ENCODE data around the gene SUPT6H. TPM values are rescaled to one million over a fixed set of nuclear protein-coding genes. Genes with fewer than 3 reads are reported as not detected.

SUPT6H gene
- total and polyA plus RNA-seq, 3 donors from 2014 or later: 64.8 to 129 (median 121) TPM

DNA sequence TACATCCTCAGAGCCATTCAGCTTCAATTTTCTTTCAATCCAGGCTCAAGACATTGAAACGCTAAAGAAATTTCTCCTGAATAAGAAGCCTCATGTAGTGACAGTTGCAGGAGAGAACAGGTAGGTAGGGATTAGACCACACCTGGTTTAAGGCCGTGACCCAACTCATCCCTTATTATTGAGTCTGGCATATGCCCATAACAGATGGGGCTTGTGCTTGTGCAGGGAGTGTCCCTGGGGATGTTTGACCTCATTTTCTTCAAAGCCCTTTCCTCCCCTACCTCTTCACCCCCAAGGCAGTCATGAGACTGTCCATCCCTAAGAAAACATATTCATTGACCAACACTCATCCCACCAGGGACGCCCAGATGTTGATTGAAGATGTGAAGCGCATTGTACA, 24.3 kb downstream of the SUPT6H start:
- Histone ChIP-seq H3K36me3 (ENCODE audit: low read depth, missing control alignments) (no peaks in the 10 kb centered on the region), H3K27me3 (no peaks in the 10 kb centered on the region), H3K27ac (no peak overlapping the region), H3K4me3 (no peak overlapping the region), H3K4me1 (no peaks in the 10 kb centered on the region), H3K9me3 (no peaks in the 10 kb centered on the region)
- WGBS, 2 donors: 93 to 94% methylated on average over 4 of the region's 4 CpGs
- no peak for TF ChIP-seq POLR2A (IDR thresholded peaks at IDR 0.05)
- TF ChIP-seq, protein P1, sequence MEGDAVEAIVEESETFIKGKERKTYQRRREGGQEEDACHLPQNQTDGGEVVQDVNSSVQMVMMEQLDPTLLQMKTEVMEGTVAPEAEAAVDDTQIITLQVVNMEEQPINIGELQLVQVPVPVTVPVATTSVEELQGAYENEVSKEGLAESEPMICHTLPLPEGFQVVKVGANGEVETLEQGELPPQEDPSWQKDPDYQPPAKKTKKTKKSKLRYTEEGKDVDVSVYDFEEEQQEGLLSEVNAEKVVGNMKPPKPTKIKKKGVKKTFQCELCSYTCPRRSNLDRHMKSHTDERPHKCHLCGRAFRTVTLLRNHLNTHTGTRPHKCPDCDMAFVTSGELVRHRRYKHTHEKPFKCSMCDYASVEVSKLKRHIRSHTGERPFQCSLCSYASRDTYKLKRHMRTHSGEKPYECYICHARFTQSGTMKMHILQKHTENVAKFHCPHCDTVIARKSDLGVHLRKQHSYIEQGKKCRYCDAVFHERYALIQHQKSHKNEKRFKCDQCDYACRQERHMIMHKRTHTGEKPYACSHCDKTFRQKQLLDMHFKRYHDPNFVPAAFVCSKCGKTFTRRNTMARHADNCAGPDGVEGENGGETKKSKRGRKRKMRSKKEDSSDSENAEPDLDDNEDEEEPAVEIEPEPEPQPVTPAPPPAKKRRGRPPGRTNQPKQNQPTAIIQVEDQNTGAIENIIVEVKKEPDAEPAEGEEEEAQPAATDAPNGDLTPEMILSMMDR (IDR thresholded peaks at IDR 0.05): no peak
- intact Hi-C loops (cut with DNase I; ENCODE audit: low total_unique reads): no loop called here
- DNase-seq: no peak

- TF ChIP-seq POLR2A (IDR thresholded peaks at IDR 0.05): no peak
- TF ChIP-seq, protein P1 (IDR thresholded peaks at IDR 0.05): no peak
- 93 to 95% methylated on average over 4 of the region's 4 CpGs for WGBS, 2 donors
- intact Hi-C loops (cut with DNase I; ENCODE audit: low total_unique reads): no loop called here
- Histone ChIP-seq H3K9me3 (no peaks in the 10 kb centered on the region), H3K4me1 (no peaks in the 10 kb centered on the region), H3K4me3 (no peak overlapping the region), H3K27me3 (no peaks in the 10 kb centered on the region), H3K36me3 (ENCODE audit: low read depth, missing control alignments) (no peaks in the 10 kb centered on the region), H3K27ac (no peak overlapping the region)
- no peak for DNase-seq
These were observed 26.5 kb downstream of the SUPT6H start for GRCh38 chr17:28688481-28688880.

- H3K36me3 ChIP-seq (ENCODE audit: low read depth, missing control alignments): no peaks in the 10 kb centered on the region
- 86 to 96% methylated on average over 3 of the region's 3 CpGs for whole genome bisulfite sequencing, 2 donors
- TF ChIP-seq, protein P1 (IDR thresholded peaks at IDR 0.05): no peak
- TF ChIP-seq POLR2A (IDR thresholded peaks at IDR 0.05): no peak
- DNase-seq: no peak
- H3K4me3 ChIP-seq: no peak overlapping the region
- H3K4me1 ChIP-seq: no peaks in the 10 kb centered on the region
- intact Hi-C loops (cut with DNase I; ENCODE audit: low total_unique reads): no loop called here
- H3K9me3 ChIP-seq: no peaks in the 10 kb centered on the region
- no peak overlapping the region for H3K27ac ChIP-seq
- no peaks in the 10 kb centered on the region for H3K27me3 ChIP-seq
These were observed 27.0 kb downstream of the SUPT6H start for GRCh38 chr17:28689011-28689410.

DNA sequence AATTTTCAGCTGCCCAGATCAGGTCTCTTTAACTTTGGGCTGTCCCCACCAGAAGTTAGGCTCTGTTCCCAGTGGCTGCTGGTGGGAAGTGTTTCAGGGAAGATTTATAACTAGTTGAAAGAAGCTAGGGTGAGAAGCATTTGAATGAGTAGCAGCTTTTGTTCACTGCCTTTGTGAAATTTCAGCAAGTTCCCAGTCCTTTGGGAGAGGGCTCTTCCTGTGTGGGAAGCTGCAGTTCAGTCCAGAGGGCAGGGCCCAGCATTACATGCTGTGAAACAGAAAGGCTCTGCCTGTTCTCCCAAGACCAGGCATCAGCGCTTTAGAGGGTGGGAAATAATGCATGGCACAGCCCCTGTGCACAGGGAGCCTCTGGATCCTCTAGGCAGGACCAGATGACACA, 31.9 kb downstream of the SUPT6H start:
- intact Hi-C loops (cut with DNase I; ENCODE audit: low total_unique reads): no loop called here
- H3K36me3 ChIP-seq (ENCODE audit: low read depth, missing control alignments): no peaks in the 10 kb centered on the region

More for the DNA sequence above, 31.9 kb downstream of the SUPT6H start:
- WGBS, 2 donors: 90% methylated on average over 1 of the region's 1 CpG; no CpG with 5 or more reads in 1 of the 2 donors
- Histone ChIP-seq H3K27ac (no peak overlapping the region), H3K9me3 (no peaks in the 10 kb centered on the region), H3K4me1 (no peaks in the 10 kb centered on the region), H3K4me3 (no peak overlapping the region), H3K27me3 (no peaks in the 10 kb centered on the region)
- DNase-seq: no peak
- TF ChIP-seq, protein P1 (IDR thresholded peaks at IDR 0.05): no peak
- no peak for TF ChIP-seq POLR2A (IDR thresholded peaks at IDR 0.05)

Measured in testis (tissue), 3 donors.